Activated CD4-positive, CD25-positive, alpha-beta regulatory T cell treated with anti-CD3 and anti-CD28 coated beads, Interleukin-2, amount 50 U/mL, for 24 hours (primary cell): ENCODE data around the gene ALDH1A1.
"Not testable (repeated sequence)": the region's sequence is repeated elsewhere in the genome, so short reads cannot be mapped to it uniquely, and the experiment has no call there.

ENCODE experiments used
- ATAC-seq, 2 donors: fragments of 150-1000 bp; cut with Tn5 transposase; one replicate each; pipeline ENCODE4 v1.10.0; 2021; ENCODE audit warnings: mild to moderate bottlenecking in 1 of 2, moderate library complexity in 1 of 2

ALDH1A1 gene

DNA sequence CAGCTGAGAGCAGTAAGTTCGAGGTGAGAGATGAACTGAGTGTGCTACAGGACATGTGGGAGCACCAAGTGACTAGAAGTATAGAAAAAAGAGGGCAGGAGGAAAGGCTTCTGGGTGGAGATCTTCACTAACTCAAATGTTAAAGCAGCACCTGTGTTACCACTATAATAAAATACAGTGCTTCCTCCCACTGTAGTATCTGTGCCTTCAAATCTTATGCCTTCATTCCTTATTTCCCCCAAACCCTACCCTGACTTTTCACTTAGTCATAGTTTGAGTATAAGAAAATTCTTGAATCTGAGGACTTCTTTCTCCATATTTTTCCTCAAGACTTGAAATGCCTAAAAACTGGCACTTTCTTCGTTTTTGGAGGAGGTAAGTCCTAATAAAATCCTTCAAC is 61.8 kb downstream of the ALDH1A1 start:
- ATAC-seq = no peak

DNA sequence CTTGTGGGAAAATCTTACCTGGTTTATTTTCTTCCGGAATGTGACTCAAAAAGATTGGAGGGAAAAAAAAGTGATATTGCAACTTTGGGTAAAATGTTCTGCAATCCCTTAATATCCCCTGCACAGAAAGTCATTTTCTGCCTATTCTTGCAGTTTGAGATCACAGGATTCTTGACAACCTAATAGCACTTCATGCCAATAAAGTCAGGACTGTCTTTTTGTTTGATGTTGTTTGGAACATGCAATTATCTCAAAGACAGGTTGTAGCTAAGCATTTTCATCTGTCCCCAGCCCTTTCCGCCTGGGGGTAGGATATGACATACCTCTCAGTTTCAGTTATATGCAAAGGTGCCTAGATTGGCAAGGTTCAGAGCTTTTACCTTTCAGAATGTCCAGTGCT is 63.9 kb downstream of the ALDH1A1 start:
- ATAC-seq = no peak

DNA sequence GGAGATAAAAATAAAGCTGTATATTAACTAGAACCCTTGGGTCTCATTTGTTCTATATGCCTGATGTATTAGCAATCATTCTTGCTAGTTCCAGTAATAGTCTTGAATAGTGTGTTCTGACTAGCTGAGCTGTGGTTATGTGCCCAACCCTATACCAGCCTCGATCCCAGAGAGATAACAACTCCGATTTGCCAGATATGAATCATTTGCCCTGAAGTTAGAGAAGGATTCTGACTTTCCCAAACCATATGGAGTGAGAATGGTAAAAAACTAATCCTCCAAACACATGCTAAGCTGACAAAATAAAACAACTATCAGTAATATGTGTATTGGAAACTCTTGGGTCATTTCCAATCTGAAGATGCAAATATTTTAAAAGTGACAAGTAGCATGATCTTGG is 64.8 kb downstream of the ALDH1A1 start:
- no peak for ATAC-seq

DNA sequence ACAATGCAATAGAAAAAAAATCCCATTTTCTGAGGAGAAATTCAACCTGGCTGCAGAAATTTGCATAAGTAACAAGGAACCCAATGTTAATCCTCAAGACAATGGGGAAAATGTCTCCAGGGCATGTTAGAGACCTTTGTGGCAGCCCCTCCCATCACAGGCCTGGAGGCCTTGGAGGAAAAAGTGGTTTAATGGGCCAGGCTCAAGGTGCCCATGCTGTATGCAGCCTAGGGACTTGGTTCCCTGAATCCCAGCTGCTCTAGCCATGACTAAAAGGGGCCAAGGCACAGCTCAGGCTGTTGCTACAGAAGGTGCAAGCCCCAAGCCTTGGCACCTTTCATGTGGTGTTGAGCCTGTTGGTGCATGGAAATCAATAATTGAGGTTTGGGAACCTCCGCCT is 66.5 kb downstream of the ALDH1A1 start:
- no peak for ATAC-seq

DNA sequence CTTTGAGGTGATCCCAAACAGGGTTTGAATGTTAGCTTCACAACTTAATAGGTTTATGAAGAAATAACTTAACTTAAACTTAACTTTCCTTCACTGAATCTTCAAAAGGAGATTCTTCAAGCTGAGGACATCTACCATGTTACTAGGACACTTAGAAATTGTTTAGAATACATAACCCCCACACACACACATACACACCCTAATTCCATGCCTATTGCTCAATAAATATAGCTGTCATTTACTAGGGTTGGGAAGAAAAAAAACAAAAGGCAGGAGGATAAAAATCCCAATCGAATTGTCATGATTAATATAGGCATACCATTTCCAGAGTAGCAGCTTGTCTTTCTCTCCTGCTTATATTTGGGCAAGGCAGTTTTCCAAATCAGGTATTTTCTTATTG is 68.3 kb downstream of the ALDH1A1 start:
- no peak for ATAC-seq

DNA sequence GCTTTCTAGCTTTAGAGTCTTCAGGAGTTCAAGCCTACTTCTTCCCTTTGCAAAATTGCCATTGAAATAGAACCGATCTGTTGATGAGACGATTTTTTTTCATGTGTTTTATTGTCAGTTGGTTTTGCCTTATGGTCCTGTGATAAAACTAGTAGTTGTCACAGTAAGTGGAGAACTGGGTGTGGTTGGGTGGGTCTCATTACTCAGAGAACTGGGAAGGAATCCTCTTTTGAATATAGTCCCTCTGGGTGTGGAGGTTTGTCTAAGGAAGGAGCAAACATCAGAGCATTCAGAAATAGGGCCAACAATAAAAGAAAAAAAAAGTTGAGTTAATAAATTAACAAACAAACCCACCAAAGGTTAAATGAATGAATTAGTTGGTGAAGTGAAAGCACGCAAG is 69.0 kb downstream of the ALDH1A1 start:
- ATAC-seq = no peak

DNA sequence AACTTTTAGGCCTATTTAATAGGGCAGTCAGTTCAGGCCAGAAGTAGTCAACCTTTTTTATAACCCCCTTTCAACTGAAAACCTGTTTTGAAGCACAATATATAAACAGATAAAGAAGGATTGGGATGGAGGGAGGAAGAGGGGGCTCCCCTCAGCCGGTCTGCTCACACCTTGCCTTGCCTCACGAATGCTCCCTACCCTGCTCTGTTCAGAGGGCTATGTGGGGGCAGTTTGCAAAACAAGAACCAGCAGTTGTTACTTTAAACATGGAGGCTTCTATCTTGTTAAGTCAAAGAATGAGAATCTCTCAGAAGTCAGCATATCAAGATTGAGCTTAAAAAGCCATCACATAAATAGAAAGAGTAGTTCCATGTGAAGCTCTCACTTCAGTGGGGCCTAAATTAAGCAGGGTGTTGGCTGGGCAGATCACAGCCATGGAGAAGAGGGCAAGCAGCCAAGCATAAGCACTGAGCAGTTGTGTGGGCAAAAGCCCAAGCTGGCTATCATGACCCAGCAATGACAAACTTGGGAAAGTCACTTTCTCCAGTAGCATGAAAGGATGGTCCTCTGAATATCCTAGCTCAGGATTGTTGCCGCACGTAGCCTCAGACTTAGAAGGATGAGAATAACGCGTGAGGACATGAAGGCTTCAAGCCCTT is 70.6 kb downstream of the ALDH1A1 start:
- ATAC-seq = no peak

DNA sequence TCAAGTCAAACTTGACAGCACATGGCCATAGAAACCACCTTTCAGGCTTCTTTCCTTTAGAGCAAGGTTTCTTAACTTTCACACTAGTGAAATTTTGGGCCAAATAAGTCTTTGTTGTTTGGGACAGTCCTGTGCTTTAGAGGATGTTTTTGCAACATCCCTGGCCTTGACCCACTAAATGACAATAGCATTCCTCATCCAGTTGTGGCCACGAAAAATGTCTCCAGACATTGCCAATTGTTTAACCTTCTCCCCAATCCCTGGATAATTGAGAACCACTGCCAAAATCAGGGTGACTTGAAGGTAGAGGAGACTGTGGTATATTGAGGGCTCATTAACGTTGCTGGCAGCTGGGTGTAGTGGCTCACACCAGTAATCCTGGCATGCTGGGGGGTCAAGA is 72.0 kb downstream of the ALDH1A1 start:
- ATAC-seq = no peak

DNA sequence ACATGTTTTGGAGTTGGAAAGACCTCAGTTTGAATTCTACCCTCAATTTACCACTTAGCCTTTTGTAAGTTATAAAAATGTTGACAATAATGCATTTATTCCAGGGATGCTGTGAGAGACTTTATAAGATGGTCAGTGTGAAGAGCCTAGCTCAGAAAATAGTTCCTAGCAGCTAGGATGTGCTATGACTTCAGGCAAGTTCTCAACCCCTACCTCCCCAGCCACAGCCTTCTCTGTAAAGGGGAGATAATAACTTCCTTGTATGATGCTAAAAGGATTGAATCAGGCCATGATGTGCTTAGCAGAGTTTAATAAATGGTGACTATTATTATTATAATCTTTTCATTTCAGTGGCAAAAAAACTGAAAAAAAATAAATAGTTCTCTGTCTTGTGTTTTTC is 77.6 kb downstream of the ALDH1A1 start:
- ATAC-seq = no peak

DNA sequence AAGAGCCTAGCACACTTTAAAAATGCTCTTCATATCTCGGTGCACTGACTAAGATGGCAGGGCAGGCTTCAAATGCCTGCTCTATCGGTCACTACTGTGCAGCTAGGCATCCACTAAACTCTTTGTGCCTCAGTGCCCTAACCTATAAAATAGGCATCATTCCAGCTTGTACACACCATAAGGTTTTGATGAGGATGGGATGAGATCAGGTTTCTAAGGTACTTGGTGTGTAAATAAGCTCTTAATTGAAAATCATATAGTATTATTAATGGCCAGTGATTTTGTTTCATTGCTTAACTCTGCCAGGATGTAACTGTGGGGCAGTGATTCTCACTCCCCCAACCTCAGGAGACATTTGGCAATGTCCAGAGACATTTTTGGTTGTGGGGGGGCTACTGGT is 78.5 kb downstream of the ALDH1A1 start:
- ATAC-seq = no peak

DNA sequence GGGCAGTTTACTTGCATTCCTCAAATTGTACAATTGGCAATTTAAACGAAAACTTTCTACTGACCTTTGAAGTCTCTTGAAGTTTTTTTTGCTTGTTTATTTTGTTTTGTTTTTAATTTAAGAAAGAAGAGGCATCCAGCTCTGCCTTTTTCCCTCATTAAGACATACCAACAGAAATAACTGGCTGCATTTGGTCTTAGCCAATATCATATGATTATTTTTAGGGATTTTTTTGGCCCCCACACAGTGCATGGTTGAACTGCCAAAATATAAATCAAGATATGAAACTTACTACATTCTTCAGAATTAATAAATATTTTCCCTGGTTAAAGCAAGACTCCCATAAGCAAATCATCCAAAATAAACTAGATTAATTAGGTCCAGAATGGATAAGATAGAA is 79.4 kb downstream of the ALDH1A1 start:
- no peak for ATAC-seq

DNA sequence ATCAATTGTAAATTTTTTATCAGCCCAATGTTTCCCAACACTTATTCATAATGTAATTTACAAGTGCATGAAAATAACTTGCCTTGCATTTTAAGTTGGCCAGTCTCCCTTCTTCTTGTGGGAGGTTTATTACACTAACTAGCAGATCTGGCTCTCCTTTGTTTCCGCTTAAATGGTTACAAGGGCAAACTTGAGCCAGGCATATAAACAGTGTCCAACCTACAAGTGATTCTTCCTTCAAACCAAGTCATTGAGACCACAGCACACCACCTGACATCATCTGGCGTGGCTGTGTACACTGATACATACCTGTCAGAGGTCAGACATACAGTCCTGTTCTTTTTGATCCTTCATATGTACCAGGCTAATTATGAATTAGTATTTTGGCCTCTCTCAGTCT is 80.1 kb downstream of the ALDH1A1 start:
- ATAC-seq = no peak

DNA sequence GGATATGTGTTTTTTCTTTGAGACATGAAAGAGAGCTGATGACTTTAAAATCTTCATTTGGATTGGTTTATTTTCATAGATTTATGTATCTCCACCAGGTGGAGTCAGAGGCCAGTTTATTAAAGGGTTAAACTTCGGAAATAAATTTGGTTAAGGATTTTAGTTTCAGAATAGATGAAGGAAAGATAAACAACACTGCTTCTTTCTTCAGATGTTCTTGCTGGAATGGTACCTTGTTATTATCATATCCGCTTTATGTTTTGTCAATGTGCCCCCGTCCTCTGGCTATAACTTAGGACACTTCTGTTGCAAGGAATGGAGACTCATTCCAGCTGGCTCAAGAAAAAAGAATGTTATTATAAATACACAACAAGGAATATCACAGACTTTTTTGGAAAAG is 81.2 kb downstream of the ALDH1A1 start:
- ATAC-seq = no peak

DNA sequence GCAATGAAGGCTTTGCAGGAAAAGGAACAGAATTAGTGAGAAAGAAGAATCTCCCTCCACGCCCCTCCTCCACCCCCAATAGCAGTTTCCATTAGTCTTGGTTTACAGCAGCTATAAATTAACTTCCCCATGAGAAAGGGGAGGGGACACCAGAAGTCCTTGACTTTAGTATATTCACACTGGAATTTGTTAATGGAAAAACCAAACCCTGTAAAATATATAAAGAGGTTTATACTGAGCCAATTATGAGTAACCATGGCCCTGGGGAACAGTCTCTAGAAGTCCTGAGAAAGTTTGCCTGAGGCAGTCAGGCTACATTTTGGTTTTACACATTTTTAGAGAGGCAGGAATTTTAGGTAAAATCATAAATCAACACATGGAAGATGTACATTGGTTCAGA is 88.5 kb downstream of the ALDH1A1 start:
- no peak for ATAC-seq

DNA sequence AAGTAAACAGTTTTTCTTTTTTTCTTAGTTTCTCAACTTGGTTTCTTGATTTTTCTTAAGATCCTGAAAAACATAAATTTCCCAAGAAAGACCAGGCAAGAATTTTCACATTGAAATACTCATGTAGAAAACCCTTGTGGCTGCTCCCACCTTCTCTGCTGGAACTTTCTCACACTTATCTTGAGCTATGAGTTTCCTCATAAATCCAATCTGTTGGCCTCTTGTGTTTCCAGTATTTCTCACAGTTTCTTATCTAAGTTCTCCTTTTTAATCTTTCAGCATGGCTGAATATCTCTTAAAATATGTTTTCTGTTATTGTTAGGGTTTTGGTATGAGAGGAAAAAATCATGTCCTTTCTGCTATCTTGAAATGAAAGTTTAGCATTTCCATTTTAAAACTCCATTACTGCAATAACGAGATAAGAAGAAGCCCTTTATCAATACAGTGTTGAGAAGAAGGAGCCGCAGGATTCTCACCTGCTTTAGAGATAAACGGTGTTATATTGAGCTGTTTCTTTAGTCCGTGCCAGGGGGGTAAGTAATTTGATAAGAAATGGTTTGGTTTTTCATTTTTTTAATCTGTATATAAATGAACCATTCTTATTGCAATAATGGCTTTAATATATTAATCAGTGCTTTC is 89.3 kb downstream of the ALDH1A1 start:
- ATAC-seq = no peak

DNA sequence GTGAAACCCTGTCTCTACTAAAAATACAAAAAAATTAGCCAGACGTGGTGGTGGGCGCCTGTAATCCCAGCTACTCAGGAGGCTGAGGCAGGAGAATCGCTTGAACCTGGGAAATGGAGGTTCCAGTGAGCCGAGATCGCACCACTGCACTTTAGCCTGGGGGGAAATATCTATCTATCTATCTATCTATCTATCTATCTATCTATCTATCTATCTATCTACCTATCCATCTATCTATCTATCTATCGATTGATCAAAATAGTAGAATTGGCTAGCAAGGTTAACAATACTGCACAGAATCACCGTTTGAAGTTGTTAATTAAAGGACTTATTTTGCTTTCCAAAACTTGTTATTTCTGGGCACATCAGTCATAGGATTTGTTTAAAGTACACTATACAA is 90.1 kb downstream of the ALDH1A1 start:
- ATAC-seq = not testable (repeated sequence)

DNA sequence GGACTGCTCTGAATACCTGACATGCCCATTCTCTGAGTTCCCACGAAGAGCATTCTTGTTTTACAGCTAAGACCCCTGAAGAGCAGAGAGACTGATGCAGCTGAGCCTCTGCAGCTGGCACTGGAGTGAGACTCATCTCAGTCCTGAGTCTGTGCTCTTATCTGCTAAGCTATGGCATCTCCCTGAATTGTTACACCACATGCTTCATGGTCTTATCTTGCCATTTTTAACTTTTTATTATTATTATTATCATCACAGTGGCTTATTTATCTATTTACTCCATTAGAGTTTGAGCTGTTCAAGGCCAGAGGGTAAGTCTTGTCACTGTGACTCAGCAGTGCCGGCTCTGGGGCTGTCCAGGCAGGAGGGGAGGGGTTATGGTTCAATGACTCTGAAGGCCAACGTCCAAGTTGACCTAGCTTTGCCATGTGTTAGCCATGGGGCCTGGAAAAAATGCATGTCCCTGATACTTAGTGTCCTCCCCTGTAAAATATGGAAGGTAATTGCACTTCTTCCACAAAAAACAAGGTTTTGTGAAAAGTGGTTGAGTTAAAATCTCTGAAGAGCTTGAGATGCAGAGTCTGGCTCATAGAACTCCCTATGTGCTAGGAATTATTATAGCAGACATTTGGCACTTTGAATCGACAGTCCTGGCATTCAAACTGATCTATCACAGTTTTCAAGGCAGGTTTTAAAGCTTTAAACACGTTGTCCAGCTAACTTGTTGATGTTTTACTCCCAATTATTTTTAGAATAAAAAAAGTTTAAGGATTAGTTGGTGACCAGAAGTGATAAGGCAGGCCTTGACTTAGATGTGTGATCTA is 94.6 kb downstream of the ALDH1A1 start:
- ATAC-seq = no peak

DNA sequence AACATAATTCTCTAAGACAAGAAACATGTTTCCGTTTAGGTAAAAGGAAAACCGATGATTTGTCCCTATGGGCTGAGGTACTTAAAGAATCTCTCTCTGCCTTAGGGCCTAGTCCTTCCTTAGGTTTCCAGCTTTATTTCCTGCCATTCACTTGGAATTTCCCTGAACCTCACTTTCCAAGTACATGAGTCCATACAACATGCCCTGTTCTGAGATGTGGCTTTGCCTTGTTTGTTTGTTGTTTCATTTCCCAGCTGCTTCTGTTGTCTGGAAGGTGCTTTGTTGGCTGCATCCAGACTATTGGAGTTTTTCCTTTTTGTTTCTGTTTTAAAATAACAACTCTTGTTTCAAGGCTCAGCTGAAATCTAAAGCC is 95.2 kb downstream of the ALDH1A1 start:
- ATAC-seq = no peak

DNA sequence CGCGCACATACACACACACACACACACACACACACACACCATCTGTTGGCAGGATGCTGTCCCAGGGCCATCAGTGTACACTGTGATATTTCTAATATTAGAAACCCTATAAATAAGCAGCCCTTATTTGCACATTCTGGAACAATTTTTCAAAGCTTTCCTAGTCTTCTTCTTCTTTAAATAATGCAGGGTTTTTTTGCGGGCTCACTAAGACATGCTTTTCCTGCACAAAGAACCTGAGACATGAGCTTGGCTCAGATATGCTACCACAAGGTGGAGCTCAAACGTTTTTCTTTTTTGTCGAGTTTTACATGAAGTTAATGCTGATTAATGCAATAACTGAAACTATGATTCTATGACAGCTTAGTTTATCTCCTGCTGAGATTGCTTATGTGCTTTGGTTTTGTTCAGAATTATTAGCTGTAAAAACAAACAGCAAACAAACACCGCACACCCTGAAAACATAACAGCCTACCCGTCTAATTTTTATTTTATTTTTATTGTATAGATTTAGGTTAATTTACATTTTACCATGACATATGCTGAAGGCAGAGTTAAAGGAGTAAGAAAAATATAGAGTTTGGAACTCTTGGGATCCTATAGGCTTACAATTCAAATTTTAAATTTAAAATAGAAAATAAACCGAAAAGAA is 95.8 kb downstream of the ALDH1A1 start:
- ATAC-seq = no peak

DNA sequence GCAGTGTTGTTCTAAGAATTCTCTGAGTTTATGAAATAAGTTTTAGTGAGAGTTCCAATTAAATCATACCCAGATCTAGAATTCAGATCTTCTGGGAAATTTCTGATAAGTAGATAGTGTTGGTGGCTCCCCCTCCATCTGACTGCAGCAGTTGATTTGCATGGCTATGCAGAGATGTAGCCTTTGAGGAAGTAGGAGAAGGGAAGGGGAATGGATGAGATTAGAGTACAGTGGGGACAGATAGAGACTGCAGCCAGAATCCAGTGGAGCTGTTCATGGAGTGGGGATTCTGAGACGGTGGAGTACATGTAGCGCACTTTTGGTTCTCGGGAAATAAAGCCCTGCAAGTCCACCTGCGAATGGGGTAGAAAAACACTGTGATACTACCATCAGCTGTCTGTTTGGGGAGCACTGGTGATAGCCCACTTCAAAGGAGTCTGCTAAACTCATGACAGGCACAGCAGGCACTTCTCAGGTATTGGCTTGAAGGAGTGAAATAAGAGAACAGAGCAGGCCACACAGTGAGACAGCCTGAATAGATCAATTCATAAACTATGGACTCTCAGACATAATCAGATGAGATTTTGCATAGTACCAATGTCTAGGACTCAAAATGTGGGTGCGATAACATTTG is 96.8 kb downstream of the ALDH1A1 start:
- no peak for ATAC-seq

DNA sequence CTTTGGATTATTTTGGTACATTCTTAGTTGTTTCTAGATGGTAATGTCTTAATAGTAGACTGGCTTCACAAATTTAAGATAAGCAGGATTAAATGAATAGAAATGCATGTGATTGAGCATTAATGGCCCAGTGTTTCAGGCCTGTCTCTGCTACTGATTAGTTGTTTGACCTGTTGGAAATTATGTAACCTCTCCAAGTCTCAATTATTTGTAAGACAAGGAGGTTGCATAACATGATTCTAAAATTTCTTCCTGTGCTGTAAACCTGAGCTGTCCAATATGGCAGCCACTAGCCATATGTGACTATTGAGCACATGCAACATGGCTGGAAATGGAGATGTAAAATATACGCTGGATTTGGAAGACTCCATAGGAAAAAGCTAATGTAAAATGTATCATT is 97.5 kb downstream of the ALDH1A1 start:
- ATAC-seq = no peak
